Stimulated activated CD4-positive, alpha-beta T cell treated with anti-CD3 and anti-CD28 coated beads, Interleukin-12 subunit alpha, Interleukin-12 subunit beta, amount 100 ng/mL, for 24 hours (primary cell): ENCODE measurements around the gene CCDC91.

ENCODE experiments used
- DNase-seq, 2 experiments: peaks; one replicate each; pipeline ENCODE4 v3.0.0-alpha.2; 2020; ENCODE audit warnings: low read depth in 2 of 2

CCDC91 gene

DNA sequence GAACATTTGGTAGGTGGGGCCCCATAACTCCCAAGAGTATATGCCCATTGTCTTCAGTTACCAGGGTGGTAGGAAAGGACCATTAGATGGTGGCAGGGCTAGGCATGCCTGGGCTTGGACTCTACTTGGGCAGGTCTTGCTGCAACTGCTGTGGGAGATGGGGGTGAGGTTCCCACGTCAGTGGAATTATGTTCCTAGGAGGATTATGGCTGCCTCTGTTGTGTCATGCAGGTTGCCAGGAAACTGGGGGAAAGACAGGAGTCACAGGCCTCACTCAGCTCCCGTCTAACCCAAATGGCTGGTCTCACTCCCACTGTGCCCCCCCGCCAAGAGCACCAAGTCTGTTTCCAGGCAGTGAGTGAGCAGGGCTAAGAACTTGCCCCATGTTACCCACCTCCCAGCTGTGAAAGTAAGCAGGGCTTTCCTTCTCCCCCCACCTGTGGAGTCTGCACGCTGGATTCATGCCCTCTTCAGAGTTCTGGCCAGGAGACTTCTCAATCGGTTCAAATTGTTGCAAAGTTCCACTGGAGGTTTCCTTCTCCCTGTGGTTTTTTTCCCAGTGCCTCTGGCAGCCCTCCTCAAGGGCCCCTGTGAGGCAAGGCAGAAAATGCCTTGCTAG is 337.5 kb downstream of the CCDC91 start:
- no peak for DNase-seq

DNA sequence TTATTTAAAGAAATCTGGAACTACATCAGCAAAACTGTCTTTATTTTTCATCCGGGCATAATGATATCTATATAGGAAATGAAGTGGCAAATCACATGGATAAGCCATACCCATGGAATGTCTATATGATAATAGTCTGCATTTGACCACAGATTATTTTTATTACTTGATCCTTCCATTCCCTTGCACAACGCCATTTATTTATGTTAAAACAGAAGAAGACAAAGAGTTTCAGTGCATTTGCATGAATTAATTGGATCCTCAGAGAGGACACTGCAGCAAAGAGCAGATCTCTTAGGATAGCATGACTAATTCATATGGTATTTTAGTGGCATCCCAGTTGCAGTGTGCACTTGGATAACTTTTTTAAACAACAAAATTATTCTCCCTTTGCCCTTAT is 345.0 kb downstream of the CCDC91 start:
- DNase-seq = no peak

DNA sequence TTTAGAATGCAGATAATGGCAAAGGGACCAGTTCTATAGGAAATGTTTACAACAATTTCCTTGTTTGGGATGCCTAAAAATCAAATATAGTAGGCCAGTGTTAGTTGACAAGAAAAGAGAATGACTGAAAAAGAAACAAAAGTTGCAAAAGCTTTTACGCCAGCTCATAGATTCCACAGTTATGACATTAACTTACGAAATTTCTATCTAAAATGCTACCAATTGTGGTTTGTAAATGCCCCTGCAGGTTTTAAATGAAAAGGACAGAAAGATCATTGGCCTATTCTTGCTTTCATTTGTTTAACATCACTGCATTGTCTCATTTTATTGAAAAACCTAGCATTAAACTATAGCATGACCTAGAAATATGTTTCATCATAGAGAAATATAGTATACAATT is 345.8 kb downstream of the CCDC91 start:
- DNase-seq = no peak

DNA sequence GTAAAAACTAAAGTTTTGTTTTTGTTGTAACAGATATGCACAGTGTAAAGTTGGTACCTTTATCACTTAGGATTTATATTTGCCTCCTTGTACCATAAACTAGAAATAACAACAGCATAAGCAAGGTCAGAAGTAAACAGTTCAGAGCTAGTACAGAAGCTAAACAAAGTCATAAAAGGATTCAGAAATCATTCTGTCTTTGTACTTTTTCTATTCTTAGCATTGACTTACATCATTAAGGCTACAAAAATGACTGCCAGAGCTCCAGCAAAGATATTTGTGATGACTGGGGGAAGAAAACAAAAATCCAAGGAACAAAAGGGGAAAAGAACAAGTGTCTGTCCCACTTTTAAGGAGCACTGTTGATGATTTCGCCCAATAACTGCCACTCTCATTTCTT is 347.2 kb downstream of the CCDC91 start:
- no peak for DNase-seq

DNA sequence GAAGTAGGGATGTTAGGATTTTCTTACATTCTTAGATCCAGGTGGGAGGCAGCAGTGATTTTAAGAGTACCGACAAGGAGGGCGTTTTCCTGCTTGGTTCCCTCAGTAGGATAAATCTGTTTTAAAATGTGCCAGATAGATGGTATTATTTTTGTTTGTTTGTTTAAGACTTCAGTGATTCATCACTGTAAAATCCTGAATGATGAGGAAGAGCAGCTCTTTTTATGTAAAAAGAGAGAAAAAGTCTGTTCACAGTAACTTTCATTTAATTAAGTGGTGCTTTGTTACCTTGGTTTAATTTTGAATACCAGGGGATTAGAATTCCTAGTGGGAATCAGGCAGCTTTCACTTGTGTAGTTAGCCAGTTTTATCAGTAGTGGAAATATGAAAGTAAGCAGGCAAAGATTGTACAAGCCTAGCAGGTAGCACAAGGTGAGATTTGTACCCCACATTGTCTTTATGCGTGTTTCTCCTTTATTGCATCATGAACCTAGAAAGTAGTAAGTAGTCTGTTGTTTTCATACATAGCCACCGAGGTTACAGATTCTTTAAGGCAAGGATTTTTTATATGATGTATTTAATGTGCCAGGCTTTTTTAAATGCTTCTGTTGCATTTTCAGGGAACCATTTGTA is 349.6 kb downstream of the CCDC91 start:
- DNase-seq = no peak

DNA sequence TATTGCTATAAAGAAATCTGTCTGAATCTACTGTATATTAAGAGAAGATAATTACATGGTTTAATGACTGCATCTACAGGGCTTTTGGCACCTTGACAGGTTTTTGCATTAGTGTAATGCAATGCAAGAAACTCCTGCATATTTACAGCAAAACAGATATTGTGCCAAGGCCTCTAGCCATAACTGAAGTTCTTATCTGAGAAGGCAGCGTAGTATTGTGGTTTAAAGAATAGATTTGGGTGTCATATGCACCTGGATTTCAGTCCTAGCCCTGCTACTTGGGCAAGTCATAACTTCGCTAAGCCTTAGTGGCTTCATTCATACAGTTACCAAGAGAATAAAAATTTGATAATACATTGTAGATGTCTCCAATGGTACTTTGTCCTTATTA is 350.1 kb downstream of the CCDC91 start:
- DNase-seq = no peak

DNA sequence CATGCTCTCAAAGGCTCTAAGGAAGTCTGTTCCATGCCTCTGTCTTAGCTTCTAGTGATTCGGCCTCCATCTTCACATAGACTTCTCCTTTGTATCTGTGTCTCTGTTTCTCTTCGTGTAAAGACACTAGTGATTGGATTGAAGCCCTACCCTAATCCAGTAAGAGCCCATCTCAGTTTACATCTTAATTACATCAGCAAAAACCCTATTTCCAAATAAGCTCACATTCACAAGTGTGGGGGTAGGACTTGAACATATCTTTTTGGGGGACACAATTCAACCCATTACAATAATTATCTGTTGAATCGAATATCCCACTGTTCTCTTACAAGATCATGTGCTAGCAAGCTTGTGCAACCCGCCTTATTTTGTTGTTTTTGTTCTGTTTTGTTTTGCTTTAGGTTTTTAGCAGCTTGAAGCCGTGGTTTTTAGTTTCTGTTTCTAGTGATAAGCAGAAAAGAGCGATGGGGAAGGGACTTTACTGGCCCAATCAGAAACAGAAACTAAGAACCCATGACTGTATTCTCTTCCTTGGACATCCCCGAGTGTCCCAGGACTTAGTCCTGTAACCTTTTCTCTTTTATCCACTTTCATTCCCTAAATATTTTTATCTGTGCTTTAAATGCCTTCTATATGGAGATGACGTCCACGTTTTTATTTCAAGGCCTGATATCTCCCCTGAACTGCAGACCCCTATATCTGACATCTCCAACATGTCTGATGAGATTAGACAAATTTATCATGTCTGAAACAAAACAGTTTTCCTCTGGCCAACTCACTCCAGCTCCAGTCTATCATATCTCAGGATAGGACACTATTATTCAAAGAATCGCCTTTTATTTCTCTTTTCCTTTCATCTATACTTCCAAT is 353.0 kb downstream of the CCDC91 start:
- DNase-seq = no peak

DNA sequence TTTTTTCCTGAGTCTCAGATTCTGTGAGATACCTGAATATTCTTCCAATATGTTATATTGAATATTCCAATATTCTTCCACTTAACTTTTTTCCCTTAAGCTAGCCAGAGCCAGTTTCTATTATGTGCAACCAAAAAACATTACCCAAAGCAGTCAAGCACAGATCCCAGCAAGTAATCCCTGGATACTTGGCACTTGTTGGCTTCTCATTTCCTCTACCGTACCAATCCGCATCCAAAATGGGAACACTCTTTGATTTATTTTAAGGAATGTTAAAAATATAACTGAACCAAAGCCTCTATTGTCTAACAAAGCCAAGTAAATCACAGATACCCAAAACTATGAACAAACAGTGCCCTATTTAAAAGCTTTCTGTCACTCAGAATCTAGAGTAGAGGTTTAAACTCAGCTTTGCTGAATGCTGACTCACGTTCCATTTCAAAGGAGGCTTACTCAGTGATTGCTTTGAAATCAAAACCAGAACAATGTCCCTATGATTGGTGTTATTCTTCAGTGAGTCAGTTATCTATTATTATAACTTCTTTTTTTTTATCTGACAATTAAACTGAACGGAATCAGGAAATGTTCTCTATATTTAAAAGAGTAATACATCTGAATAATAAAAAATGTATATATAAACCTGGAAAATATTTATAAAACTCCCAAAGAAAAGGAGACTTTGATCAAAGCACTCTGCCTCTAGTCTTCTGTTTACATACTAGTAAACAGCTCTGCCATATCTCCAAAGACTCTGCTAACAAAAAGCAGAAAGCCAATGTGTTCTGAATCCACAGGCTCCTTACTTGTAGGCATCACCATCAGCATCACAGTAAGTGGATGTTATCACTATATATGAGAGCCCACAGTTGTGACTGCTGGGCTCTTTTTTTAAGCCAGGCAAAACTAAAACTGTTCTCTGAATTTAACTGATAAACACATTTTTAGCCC is 360.8 kb downstream of the CCDC91 start:
- DNase-seq = no peak

DNA sequence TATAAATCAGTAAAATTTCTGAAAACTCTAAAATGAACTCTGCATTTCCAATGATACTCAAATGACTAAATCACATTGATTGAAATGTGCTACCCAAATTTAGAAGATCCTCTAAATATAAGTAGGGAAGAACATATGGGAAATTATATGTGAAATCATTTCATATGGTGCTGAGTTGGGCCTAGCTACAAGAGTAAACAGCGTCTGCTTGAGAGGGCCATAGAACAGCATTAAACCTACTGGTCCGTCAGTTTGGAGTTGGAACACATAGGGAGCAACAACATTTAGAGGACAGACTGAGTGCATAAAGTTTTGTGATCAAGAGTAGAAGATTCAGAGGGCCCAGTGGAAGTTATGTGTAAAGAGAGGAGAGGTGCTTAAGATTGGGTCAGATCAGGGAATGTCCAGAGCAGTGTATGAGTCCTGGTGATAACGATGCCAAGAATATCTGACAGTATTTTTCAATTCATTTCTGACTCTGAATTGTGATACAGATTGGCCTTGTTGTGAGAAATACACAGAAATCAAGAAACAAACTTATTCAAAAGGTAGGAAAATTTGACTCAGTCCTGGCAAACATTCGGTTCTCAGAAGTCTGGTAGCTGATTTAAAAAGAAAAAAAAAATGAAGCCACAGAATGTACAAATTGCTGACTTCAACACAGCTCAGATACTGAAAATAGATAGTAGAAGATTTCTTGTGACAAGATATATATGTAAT is 362.2 kb downstream of the CCDC91 start:
- no peak for DNase-seq

DNA sequence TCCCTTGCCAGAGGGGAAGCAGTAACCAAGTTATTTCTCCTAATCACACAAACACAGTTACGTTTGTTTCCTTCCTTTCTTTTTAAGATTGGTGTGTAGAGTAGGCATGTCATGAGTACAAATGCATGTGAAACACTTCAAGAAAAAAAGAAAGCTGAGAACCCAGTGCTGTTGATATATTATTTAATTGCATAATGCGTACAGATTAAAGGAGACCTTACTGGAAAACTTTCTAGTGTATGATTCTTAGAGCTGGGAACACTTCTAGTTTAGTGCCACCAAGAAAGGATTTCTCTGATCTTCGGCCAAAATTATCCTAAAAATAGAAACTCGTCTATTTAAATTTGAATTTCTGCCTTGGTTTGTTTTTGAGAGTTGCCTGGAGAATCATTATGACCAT is 365.5 kb downstream of the CCDC91 start:
- DNase-seq = no peak

DNA sequence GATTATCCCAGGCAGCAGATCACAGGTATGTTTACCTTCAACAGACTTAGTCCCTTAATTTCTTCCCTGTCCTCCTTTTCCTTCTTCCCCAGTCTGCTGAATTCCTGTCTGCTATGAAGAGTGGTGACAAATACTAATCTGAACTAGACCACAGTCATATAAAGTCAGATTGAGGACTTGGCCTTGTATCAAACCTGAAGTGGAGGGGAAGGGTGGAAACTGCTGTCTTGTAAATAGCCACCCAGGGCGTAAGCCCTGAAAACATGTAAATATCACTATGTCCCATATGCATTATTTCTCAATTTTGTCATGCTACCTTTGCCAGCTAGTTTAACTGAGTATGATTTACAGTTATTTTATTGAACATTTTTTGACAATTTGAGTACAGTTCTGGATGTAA is 368.0 kb downstream of the CCDC91 start:
- DNase-seq = no peak

DNA sequence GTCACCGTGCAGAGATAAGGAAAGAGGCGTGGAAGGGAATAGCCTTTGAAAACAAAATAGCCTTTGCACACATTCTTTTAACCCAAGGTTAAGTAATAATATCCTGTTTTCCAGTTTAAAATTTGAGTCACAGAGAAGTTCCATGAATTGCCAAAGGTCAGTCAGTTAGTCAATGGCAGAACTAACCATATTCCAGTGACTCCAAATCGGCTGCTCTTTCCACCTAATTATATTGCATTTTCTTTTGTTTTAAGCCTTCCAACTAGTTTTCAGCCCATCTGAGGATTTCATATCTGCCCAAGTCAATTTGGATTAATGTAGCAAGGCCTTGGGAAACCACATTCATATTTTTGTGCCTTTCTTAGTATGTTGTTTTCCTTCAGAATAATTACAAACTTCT is 373.0 kb downstream of the CCDC91 start:
- no peak for DNase-seq

DNA sequence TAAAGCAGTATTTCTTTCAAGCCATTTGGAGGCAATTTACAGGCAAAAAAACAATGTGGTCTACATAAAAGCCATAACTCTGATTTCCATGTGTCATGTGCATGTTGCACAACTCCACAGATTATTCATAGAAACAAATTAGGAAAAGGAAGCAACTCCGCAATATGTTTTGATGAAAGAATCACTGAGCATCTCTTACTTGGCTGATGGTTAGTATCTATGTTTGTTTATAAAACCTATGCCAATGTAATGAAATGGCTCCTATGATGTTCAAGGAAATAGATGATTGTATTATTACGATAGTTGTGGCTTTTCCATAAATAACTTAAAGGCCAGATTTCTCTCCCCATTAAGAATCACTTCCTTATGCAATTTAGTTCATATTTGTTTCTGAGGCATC is 373.7 kb downstream of the CCDC91 start:
- no peak for DNase-seq

DNA sequence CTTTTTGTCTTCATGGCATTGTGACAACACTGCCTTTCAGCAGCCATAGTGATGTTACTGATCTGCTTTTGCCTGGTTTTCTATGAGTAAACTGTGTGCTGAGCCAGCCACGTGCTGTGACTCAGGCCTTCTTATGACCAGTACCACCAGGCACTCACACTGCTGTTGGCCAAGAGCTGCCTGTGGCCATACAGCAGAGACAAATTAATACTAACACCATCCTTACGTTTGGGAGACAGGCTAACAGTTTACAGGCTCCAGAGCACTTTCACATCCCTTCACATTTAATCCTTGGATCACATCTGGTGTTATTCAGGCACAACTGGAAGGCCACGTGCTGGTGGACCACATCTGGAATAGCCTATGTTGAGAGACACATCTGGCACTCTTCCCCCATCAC is 377.9 kb downstream of the CCDC91 start:
- DNase-seq = no peak

DNA sequence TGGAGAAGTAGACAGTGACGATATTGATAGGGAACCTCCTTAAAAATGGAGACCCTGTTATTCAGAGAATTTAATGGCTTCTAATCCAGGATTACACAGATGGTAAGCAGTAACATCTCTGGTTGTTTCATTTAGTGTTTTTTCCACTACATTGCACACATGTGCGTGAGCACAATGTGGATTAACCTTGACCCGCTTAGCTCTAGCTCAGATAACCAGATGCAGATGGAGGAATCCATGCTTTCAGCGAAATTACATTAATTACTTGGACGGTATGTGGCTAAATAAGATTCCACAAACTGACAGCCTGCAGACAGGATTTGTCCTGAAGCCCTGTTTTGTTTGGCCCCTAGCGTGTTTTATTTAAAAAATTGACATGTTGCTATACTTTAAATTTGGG is 378.4 kb downstream of the CCDC91 start:
- no peak for DNase-seq

DNA sequence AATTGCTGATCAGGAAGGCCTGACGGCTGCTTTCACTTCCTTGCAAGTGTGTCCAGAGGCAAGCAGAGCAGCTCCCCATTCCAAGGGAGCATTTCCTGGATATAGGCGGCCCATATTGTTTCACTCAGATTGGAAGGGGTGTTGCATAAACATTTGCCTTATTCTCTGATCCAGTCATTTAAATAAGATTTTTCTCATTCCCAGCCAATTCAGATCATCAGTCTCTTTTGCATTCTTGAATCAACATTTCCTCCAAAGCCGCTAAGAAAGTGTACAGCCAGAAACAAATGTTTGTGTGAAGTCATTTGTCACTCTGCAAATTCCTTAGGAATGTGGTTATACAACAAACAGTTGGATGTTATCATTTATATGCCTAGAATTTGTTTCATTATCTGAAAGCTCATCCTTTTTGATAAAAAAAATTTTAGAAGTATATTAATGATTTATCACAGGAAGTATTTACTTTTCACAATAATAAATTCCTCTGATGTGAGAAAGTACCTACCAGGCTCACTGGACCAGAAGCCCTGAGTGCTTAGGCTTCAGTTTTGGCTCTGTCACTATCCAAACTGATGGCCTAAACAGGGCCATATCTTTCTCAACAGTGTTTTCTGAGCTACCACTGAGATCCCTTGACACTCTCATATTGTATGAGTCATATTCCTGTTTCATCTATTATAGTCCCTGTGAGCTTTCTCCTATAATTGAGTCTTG is 379.6 kb downstream of the CCDC91 start:
- DNase-seq = no peak

DNA sequence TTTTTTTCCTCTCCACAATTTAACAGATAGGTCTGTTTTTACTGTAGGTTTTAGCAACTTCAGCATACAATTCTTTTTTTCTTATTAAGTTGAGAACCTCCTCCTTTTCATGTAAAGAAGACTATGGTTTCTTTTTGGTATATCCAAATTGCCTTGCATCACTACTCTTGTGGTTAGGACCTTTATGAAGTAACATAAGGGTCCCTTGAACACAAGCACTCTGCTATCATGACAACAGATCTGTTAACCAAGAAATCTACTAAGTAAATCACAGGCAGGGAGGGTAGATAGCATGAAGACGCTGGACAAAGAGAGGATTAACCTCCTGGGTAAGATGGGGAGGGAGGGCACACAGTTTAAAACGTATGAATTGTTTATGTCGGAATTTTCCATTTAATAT is 380.6 kb downstream of the CCDC91 start:
- DNase-seq = no peak

DNA sequence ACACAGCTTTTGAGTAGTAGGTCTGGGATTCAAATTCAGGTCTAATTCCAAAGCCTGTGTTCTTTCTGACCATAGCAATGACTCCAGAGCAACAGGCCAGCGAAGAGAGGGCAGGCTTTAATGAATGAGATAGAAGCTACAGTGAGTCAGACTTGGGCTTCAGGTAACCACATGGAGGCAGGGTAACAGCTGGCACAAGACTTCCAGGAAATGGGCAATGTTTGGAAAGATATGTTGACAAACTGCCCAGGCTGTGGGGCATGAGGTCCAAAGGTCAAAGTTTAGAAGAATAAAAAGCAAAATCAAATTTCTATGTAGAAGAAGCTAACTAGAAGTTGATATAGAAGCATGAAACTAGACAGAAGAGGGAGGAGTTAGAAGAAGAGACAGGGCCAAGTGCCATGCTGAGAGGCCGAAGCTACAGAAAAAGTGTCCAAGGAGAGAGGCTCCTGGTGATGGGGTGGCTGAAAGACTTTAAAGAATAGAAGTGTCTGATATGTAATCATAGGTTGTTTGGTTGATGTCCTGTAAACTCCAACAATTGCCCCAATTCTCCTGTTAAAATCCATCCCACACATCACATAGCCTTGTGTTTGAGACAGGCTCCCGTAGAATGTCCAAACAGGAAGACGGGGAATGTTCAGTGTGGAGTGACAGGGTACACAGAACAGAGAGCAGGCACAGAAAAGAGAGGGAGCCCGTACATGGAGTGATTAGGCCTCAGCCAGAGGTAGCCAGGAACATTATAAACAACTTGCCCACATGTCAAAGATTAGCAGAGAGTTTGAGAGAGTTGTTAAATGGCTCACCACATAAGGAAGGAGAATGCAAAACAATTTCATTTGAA is 384.7 kb downstream of the CCDC91 start:
- DNase-seq = no peak

DNA sequence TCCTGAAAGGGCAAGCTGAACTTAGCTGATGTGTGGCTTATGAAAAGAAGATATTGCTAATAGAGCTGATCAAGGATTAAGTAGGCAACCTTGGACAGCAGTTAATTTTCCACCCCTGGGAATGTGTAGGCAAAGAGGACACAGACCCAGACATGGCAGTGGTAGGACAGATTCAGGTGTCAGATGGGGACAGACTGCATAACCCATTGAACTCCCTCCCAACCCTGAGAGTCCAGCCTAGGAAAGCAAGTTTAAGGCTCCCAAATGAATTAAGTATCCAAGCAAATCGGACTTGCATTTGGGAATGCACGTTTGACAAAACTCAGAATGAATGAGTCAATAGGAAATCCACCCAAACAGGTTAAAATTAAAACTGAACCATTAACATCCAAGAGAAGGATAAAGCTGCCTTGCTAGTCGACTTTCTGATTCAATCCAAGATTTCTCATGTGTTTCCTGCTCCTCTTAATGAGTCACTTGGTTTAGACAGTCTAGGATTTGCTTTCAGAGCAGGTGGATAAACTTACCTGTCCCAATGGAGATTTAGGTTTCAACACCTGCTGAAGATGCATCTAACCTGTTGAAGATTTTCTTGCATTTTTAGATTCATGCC is 385.4 kb downstream of the CCDC91 start:
- DNase-seq = no peak
